Head of caudate nucleus (tissue), 42 donors: ENCODE data around the gene CCDC122.

ENCODE experiments used
- DNase-seq, 42 donors: peaks; one replicate each; pipeline versions ENCODE4 v3.0.0 to v3.0.0-alpha.2; 2020 to 2021; ENCODE audit warnings: mixed read lengths in 7 of 42
- intact Hi-C: fragments of 100-400 bp; cut with DNase I; formaldehyde crosslinking; loops from one replicate; pipeline ENCODE4 v1.15.0; 2022

The CCDC122 gene

GRCh38 chr13:43822969-43823368 is 56.6 kb downstream of the CCDC122 start:
- no peak for DNase-seq
- intact Hi-C loops = no loop called here

- no peak for DNase-seq
- intact Hi-C loops = no loop called here
Measured at GRCh38 chr13:43816401-43816889, 63.1 kb downstream of the CCDC122 start.

GRCh38 chr13:43815204-43815603 is 64.3 kb downstream of the CCDC122 start:
- DNase-seq = peak in 1 of 42 donors; percentile 13
- intact Hi-C loops = no loop called here

GRCh38 chr13:43808676-43809075 is 70.9 kb downstream of the CCDC122 start:
- no peak for DNase-seq
- intact Hi-C loops = no loop called here

- no peak for DNase-seq
- intact Hi-C loops = no loop called here
Measured at GRCh38 chr13:43805681-43806128, 73.8 kb downstream of the CCDC122 start.

- intact Hi-C loops = no loop called here
- peak in 34 of 42 donors; percentile 35 to 90 (median 66) for DNase-seq
Measured at GRCh38 chr13:43805071-43805468, 74.5 kb downstream of the CCDC122 start.

GRCh38 chr13:43804461-43805070 is 75.0 kb downstream of the CCDC122 start:
- intact Hi-C loops = no loop called here
- DNase-seq = peak in 11 of 42 donors; percentile 40 to 81 (median 64)

- intact Hi-C loops = no loop called here
- no peak for DNase-seq
Measured at GRCh38 chr13:43802511-43802910, 77.0 kb downstream of the CCDC122 start.

- intact Hi-C loops = no loop called here
- no peak for DNase-seq
Measured at GRCh38 chr13:43800828-43801227, 78.7 kb downstream of the CCDC122 start.

GRCh38 chr13:43799191-43799590 is 80.3 kb downstream of the CCDC122 start:
- DNase-seq = no peak
- intact Hi-C loops = no loop called here

GRCh38 chr13:43797869-43798268 is 81.7 kb downstream of the CCDC122 start:
- peak in 1 of 42 donors; percentile 58 for DNase-seq
- intact Hi-C loops = no loop called here

GRCh38 chr13:43797159-43797558 is 82.4 kb downstream of the CCDC122 start:
- intact Hi-C loops = no loop called here
- no peak for DNase-seq

GRCh38 chr13:43794416-43794815 is 85.1 kb downstream of the CCDC122 start:
- DNase-seq = no peak
- intact Hi-C loops = no loop called here

- peak in 2 of 42 donors; percentile 13 to 40 for DNase-seq
- intact Hi-C loops = no loop called here
Measured at GRCh38 chr13:43792076-43792881, 87.3 kb downstream of the CCDC122 start.

GRCh38 chr13:43787997-43788396 is 91.5 kb downstream of the CCDC122 start:
- DNase-seq = peak in 22 of 42 donors; percentile 13 to 77 (median 48)
- intact Hi-C loops = loop anchor here (5.0 to 10.0 kb wide), 3 partner anchors 89 to 703 kb away; partner anchors contain the start of genes CCDC122 and LACC1

- intact Hi-C loops = loop anchor here (5.0 to 10.0 kb wide), 3 partner anchors 90 to 703 kb away; partner anchors contain the start of genes CCDC122 and LACC1
- DNase-seq = peak in 10 of 42 donors; percentile 6 to 58 (median 30)
Measured at GRCh38 chr13:43787518-43787891, 92.0 kb downstream of the CCDC122 start.

- intact Hi-C loops = loop anchor here (5.0 to 10.0 kb wide), 3 partner anchors 90 to 702 kb away; partner anchors contain the start of genes CCDC122 and LACC1
- peak; percentile 57 to 95 (median 88) for DNase-seq
Measured at GRCh38 chr13:43786766-43787517, 92.6 kb downstream of the CCDC122 start, which contains the start of gene ENOX1. Gene ENOX1, minus strand, starts transcription at chr13:43786972.

- intact Hi-C loops = loop anchor here (5.0 to 10.0 kb wide), 3 partner anchors 91 to 702 kb away; partner anchors contain the start of genes CCDC122 and LACC1
- DNase-seq = no peak
Measured at GRCh38 chr13:43786472-43786765, 93.1 kb downstream of the CCDC122 start.
